ENCODE measurements around the gene PPP1R14C. TPM values are rescaled to one million over a fixed set of nuclear protein-coding genes. Genes with fewer than 3 reads are reported as not detected.

PPP1R14C gene
- total and polyA plus RNA-seq, 2 experiments from 2014 or later: 1.1 to 1.4 TPM

GRCh38 chr6:150157081-150157480, 14.2 kb downstream of the PPP1R14C start:
- TF ChIP-seq ZNF331 (CRISPR knock-in tag; IDR thresholded peaks at IDR 0.05; ENCODE audit: low read depth) (no peak), EZH2phosphoT487 (IDR thresholded peaks at IDR 0.05; ENCODE audit: unreplicated experiment) (no peak)
- Histone ChIP-seq H3K79me2 (replicated peaks; ENCODE audit: insufficient read depth) (no peaks in the 10 kb centered on the region), H3K9me2 (ENCODE audit: insufficient read depth) (no peaks in the 10 kb centered on the region), H3F3A (replicated peaks; ENCODE audit: low read depth) (no peaks in the 10 kb centered on the region), H3K27ac (ENCODE audit: low read depth) (no peak overlapping the region), H3K4me3 (no peak overlapping the region), H3K36me3 (ENCODE audit: insufficient read depth) (no peaks in the 10 kb centered on the region), H3K27me3 (ENCODE audit: insufficient read depth) (no peaks in the 10 kb centered on the region), H4K20me1 (replicated peaks; ENCODE audit: insufficient read depth) (no peaks in the 10 kb centered on the region), H2AFZ (no peak overlapping the region), H3K4me2 (no peak overlapping the region), H3K4me1 (ENCODE audit: insufficient read depth) (no peaks in the 10 kb centered on the region)
- no peak overlapping the region for H3K4me3 Mint-ChIP-seq
- H3K27me3 Mint-ChIP-seq (ENCODE audit: insufficient read depth, low read depth, poor library complexity): peaks cover 2% of the 10 kb centered on the region
- no peaks in the 10 kb centered on the region for H3K36me3 Mint-ChIP-seq (ENCODE audit: low read depth)
- no peak overlapping the region for H3K27ac Mint-ChIP-seq
- ATAC-seq: no peak
- H3K4me1 Mint-ChIP-seq: peaks cover 3% of the 10 kb centered on the region; the same call in 1 of the 3 replicates
- DNase-seq (ENCODE audit: low spot score): no peak
- H3K9me3 Mint-ChIP-seq: no peaks in the 10 kb centered on the region

DNA sequence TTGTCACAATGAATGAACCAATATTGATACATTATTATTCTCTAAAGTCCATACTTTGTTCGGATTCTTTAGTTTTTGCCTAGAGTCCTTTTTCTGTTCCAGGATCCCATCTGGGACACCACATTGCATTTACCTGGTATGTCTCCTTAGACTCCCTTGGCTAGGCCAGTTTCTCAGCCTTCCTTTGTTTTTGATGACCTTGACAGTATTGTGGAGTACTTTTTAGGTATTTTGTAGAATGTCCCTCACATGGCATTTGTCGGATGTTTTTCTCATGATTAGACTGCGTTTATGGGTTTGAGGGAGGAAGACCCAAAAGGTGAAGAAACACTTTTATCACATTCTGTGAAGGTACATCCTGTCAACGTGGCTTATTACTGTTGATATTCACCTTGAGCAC, 16.9 kb downstream of the PPP1R14C start:
- no peak overlapping the region for H3K4me2 ChIP-seq
- no peak for DNase-seq (ENCODE audit: low spot score)
- Mint-ChIP-seq H3K4me1 (no peaks in the 10 kb centered on the region), H3K27me3 (ENCODE audit: insufficient read depth, low read depth, poor library complexity) (no peaks in the 10 kb centered on the region), H3K9me3 (no peaks in the 10 kb centered on the region), H3K36me3 (ENCODE audit: low read depth) (no peaks in the 10 kb centered on the region), H3K4me3 (no peak overlapping the region), H3K27ac (no peak overlapping the region)
- H3K9me2 ChIP-seq (ENCODE audit: insufficient read depth): no peaks in the 10 kb centered on the region
- no peaks in the 10 kb centered on the region for H3K27me3 ChIP-seq (ENCODE audit: insufficient read depth)
- H3K79me2 ChIP-seq (replicated peaks; ENCODE audit: insufficient read depth): no peaks in the 10 kb centered on the region
- no peak overlapping the region for H2AFZ ChIP-seq
- TF ChIP-seq EZH2 (IDR thresholded peaks at IDR 0.05; ENCODE audit: low read depth, unreplicated experiment): no peak
- TF ChIP-seq STAT1 (IDR thresholded peaks at IDR 0.05; ENCODE audit: unreplicated experiment): no peak
- no peak for TF ChIP-seq JUNB (IDR thresholded peaks at IDR 0.05; ENCODE audit: unreplicated experiment)
- no peaks in the 10 kb centered on the region for H4K20me1 ChIP-seq (replicated peaks; ENCODE audit: insufficient read depth)
- no peak overlapping the region for H3K4me3 ChIP-seq
- H3F3A ChIP-seq (replicated peaks; ENCODE audit: low read depth): no peaks in the 10 kb centered on the region
- no peaks in the 10 kb centered on the region for H3K36me3 ChIP-seq (ENCODE audit: insufficient read depth)
- H3K27ac ChIP-seq (ENCODE audit: low read depth): no peak overlapping the region
- H3K4me1 ChIP-seq (ENCODE audit: insufficient read depth): no peaks in the 10 kb centered on the region
- ATAC-seq: no peak

GRCh38 chr6:150163970-150164369, 21.1 kb downstream of the PPP1R14C start:
- ATAC-seq (no peak), DNase-seq (ENCODE audit: low spot score) (no peak)
- no peak overlapping the region for H3K27ac Mint-ChIP-seq
- no peaks in the 10 kb centered on the region for H3K27me3 Mint-ChIP-seq (ENCODE audit: insufficient read depth, low read depth, poor library complexity)
- H3K27me3 ChIP-seq (ENCODE audit: insufficient read depth): no peaks in the 10 kb centered on the region
- H3K27ac ChIP-seq (ENCODE audit: low read depth): no peak overlapping the region
- H3K4me3 Mint-ChIP-seq: no peak overlapping the region
- no peak overlapping the region for H2AFZ ChIP-seq
- H3K36me3 ChIP-seq (ENCODE audit: insufficient read depth): no peaks in the 10 kb centered on the region
- H3K36me3 Mint-ChIP-seq (ENCODE audit: low read depth): no peaks in the 10 kb centered on the region
- H3K4me1 Mint-ChIP-seq: no peaks in the 10 kb centered on the region
- no peaks in the 10 kb centered on the region for H3F3A ChIP-seq (replicated peaks; ENCODE audit: low read depth)
- no peaks in the 10 kb centered on the region for H3K79me2 ChIP-seq (replicated peaks; ENCODE audit: insufficient read depth)
- no peaks in the 10 kb centered on the region for H3K9me2 ChIP-seq (ENCODE audit: insufficient read depth)
- no peaks in the 10 kb centered on the region for H3K9me3 Mint-ChIP-seq
- no peak overlapping the region for H3K4me3 ChIP-seq
- H3K4me1 ChIP-seq (ENCODE audit: insufficient read depth): no peaks in the 10 kb centered on the region
- no peaks in the 10 kb centered on the region for H4K20me1 ChIP-seq (replicated peaks; ENCODE audit: insufficient read depth)
- no peak overlapping the region for H3K4me2 ChIP-seq
- TF ChIP-seq EZH2 (IDR thresholded peaks at IDR 0.05; ENCODE audit: low read depth, unreplicated experiment) (no peak), ZNF114 (CRISPR knock-in tag; IDR thresholded peaks at IDR 0.05) (no peak), NANOG (IDR thresholded peaks at IDR 0.05; ENCODE audit: borderline replicate concordance) (no peak), ETS1 (IDR thresholded peaks at IDR 0.05) (no peak)
- TF ChIP-seq, protein P1, sequence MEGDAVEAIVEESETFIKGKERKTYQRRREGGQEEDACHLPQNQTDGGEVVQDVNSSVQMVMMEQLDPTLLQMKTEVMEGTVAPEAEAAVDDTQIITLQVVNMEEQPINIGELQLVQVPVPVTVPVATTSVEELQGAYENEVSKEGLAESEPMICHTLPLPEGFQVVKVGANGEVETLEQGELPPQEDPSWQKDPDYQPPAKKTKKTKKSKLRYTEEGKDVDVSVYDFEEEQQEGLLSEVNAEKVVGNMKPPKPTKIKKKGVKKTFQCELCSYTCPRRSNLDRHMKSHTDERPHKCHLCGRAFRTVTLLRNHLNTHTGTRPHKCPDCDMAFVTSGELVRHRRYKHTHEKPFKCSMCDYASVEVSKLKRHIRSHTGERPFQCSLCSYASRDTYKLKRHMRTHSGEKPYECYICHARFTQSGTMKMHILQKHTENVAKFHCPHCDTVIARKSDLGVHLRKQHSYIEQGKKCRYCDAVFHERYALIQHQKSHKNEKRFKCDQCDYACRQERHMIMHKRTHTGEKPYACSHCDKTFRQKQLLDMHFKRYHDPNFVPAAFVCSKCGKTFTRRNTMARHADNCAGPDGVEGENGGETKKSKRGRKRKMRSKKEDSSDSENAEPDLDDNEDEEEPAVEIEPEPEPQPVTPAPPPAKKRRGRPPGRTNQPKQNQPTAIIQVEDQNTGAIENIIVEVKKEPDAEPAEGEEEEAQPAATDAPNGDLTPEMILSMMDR (conservative IDR thresholded peaks at IDR 0.05; ENCODE audit: low read depth in 2 of 2): no peak
